B cell (primary cell): ENCODE results near the gene GATA5. TPM values are rescaled to one million over a fixed set of nuclear protein-coding genes. Genes with fewer than 3 reads are reported as not detected.

Source experiments
- ATAC-seq: fragments of 200-7000 bp; cut with Tn5 transposase; one replicate; pipeline ENCODE4 v1.10.0; 2021; ENCODE audit warnings: low read depth, mild to moderate bottlenecking, moderate number of reproducible peaks, moderate library complexity
- CTCF ChIA-PET: fragments of 350-600 bp; sonication (Branson Sonifier 250); formaldehyde crosslinking; loops from one replicate; lab custom pipeline; 2021; ENCODE audit warnings: antibody characterized with exemption, inconsistent platforms; lab: Charles Lee
- POLR2A ChIA-PET: fragments of 350-600 bp; sonication (Branson Sonifier 250); formaldehyde crosslinking; loops from one replicate; lab custom pipeline; 2021; ENCODE audit warnings: antibody characterized with exemption; lab: Charles Lee
- DNase-seq: peaks from one replicate; pipeline ENCODE4 v3.0.0; 2013
- H2AFZ ChIP-seq: 2 replicates; pipeline ENCODE4 v1.6.1; 2012; ENCODE audit warnings: mild to moderate bottlenecking, low read depth, low read length; ENCODE audit not compliant: insufficient read depth, poor library complexity, severe bottlenecking
- H3K27ac ChIP-seq, 2 donors: 1 replicate in 1 of 2; 2 replicates in 1 of 2; pipeline ENCODE4 v1.5.1; 2012 to 2013; ENCODE audit warnings: low read length in 2 of 2, mild to moderate bottlenecking in 2 of 2, moderate library complexity in 1 of 2
- H3K27me3 ChIP-seq, 4 experiments: fragments of 200-600 bp in 1 of 4; sonication (generic) in 1 of 4; replicated peaks in 1 of 4; 1 replicate in 2 of 4; 2 replicates in 2 of 4; pipeline versions ENCODE4 v1.6.1 to v1.7.0; 2013 to 2016; ENCODE audit warnings: low read length in 3 of 4, mild to moderate bottlenecking in 2 of 4, mixed read lengths in 1 of 4, moderate library complexity in 1 of 4; ENCODE audit not compliant: insufficient read depth in 4 of 4, control insufficient read depth in 3 of 4; ENCODE audit errors: control extremely low read depth in 1 of 4
- H3K36me3 ChIP-seq, 2 experiments: replicated peaks in 1 of 2; 1 replicate in 1 of 2; 2 replicates in 1 of 2; pipeline versions ENCODE4 v1.6.1 to v1.7.1; 2013; ENCODE audit warnings: low read length in 1 of 2; ENCODE audit not compliant: insufficient read depth in 2 of 2, control insufficient read depth in 1 of 2; ENCODE audit errors: control extremely low read depth in 1 of 2, extremely low read depth in 1 of 2
- H3K4me1 ChIP-seq, 2 donors: fragments of 200-600 bp in 1 of 2; sonication (generic) in 1 of 2; 1 replicate in 1 of 2; 2 replicates in 1 of 2; pipeline versions ENCODE4 v1.5.1 to v1.6.1; 2013 to 2017; ENCODE audit warnings: low read length in 2 of 2; ENCODE audit not compliant: control insufficient read depth in 2 of 2, insufficient read depth in 2 of 2
- H3K4me2 ChIP-seq: replicated peaks from 2 replicates; pipeline ENCODE3; 2012; ENCODE audit warnings: mild to moderate bottlenecking, low read depth, low read length; ENCODE audit not compliant: poor library complexity, severe bottlenecking
- H3K4me3 ChIP-seq, 5 experiments: fragments of 200-600 bp in 1 of 5; sonication (generic) in 1 of 5; 1 replicate in 3 of 5; 2 replicates in 2 of 5; pipeline versions ENCODE4 v1.5.1 to v1.7.0; 2011 to 2016; ENCODE audit warnings: low read length in 4 of 5, mild to moderate bottlenecking in 4 of 5, low read depth in 2 of 5, control low read depth in 1 of 5, moderate library complexity in 1 of 5; ENCODE audit not compliant: insufficient read depth in 1 of 5; ENCODE audit errors: control extremely low read depth in 1 of 5, extremely low read depth in 1 of 5
- H3K79me2 ChIP-seq: fragments of 200-600 bp; sonication (generic); one replicate; pipeline ENCODE4 v1.6.0; 2016; ENCODE audit warnings: low read length; ENCODE audit not compliant: control insufficient read depth, insufficient read depth
- H3K9ac ChIP-seq: fragments of 200-600 bp; sonication (generic); 2 replicates; pipeline ENCODE4 v1.6.1; 2017; ENCODE audit warnings: mild to moderate bottlenecking, low read length, moderate library complexity
- H3K9me3 ChIP-seq, 3 donors: one replicate each; pipeline versions ENCODE4 v1.6.1 to v1.7.1; 2013; ENCODE audit warnings: low read length in 2 of 3; ENCODE audit not compliant: control insufficient read depth in 2 of 3, insufficient read depth in 1 of 3; ENCODE audit errors: control extremely low read depth in 1 of 3
- H4K20me1 ChIP-seq: 2 replicates; pipeline ENCODE4 v1.6.0; 2012; ENCODE audit warnings: mild to moderate bottlenecking, low read length; ENCODE audit not compliant: insufficient read depth, control insufficient read depth, poor library complexity, severe bottlenecking
- H3K27ac Mint-ChIP-seq: one replicate; pipeline ENCODE4 v1.8.0; 2021; ENCODE audit warnings: mixed read lengths
- H3K27me3 Mint-ChIP-seq: one replicate; pipeline ENCODE4 v1.8.0; 2021; ENCODE audit warnings: mixed read lengths
- H3K4me1 Mint-ChIP-seq: one replicate; pipeline ENCODE4 v1.8.0; 2021; ENCODE audit warnings: mixed read lengths
- H3K4me3 Mint-ChIP-seq: one replicate; pipeline ENCODE4 v1.8.0; 2021; ENCODE audit warnings: mixed read lengths
- H3K9me3 Mint-ChIP-seq: one replicate; pipeline ENCODE4 v1.8.0; 2022; ENCODE audit warnings: mixed read lengths; ENCODE audit not compliant: insufficient read depth
- EZH2 ChIP-seq: IDR thresholded peaks from 2 replicates; pipeline ENCODE4 v1.6.1; 2012; ENCODE audit warnings: borderline replicate concordance, low read depth, mild to moderate bottlenecking, moderate library complexity, low read length; ENCODE audit not compliant: insufficient read depth, poor library complexity, severe bottlenecking
- WGBS: methylation state at CpG from one replicate; pipeline ENCODE4 v1.1.5; 2013; ENCODE audit warnings: missing lambda C conversion rate; ENCODE audit not compliant: insufficient coverage; 5-methylcytosine and 5-hydroxymethylcytosine counted together
- intact Hi-C: fragments of 100-400 bp; cut with micrococcal nuclease; formaldehyde crosslinking; loops from one replicate; pipeline ENCODE4 v1.10.0; 2022
- polyA plus RNA-seq: library from polyadenylated mRNA; depleted of rRNA; stranded (reverse); fragments of >200 nt; gene quantifications from 2 replicates; pipeline ENCODE4 v1.2.3, GENCODE V29; 2012
- total RNA-seq, 2 donors: library from RNA; stranded (reverse); fragments of 120-200 nt in 1 of 2; gene quantifications; 1 replicate in 1 of 2; 2 replicates in 1 of 2; pipeline versions ENCODE4 v1.2.3 to v1.2.4, GENCODE V29; 2013 to 2022
- TF ChIP-seq, protein P1 (sequence below): fragments of 200-600 bp; IDR thresholded peaks from one replicate; pipeline ENCODE4 v1.8.0; 2022; ENCODE audit warnings: antibody characterized with exemption, mild to moderate bottlenecking

Gene GATA5
- total and polyA plus RNA-seq, 2 donors (not counting 1 experiment from before 2014, with no cell fraction given) = not detected

DNA sequence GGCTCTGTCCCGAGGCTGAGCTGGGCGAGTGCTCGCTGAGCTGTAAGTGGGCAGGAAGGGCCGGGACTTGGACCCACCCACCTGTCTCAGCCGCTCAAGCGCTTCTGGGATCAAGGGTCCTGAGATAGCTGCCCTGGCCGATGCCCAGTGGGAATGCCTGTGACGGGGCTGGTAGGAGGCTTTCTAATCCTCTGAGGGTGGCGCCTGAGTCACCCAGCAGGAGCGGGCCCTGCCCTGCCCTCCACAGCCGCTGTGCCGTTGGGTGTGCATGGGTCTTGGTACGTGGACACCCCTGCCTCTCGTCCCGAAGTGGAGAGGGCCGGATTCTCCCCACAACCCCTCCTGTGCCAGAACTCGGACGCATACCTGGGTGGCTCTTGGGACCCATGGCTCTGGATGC, 43.1 kb upstream of the GATA5 start:
- no peak overlapping the region for H3K4me3 ChIP-seq
- no peak overlapping the region for H3K9ac ChIP-seq
- peaks cover 0 to 32% (median 5%) of the 10 kb centered on the region in 4 experiments for H3K27me3 ChIP-seq
- ChIA-PET CTCF (no interaction called here), POLR2A (no interaction called here)
- no peak for DNase-seq
- H3K9me3 ChIP-seq = peaks cover 0 to 3% (median 0%) of the 10 kb centered on the region in 3 donors
- intact Hi-C loops = no loop called here
- no peaks in the 10 kb centered on the region for H3K79me2 ChIP-seq
- peaks cover 0 to 3% of the 10 kb centered on the region in 2 donors for H3K4me1 ChIP-seq
- H3K27ac ChIP-seq = no peak overlapping the region
- no peak for ATAC-seq
- TF ChIP-seq, protein P1, sequence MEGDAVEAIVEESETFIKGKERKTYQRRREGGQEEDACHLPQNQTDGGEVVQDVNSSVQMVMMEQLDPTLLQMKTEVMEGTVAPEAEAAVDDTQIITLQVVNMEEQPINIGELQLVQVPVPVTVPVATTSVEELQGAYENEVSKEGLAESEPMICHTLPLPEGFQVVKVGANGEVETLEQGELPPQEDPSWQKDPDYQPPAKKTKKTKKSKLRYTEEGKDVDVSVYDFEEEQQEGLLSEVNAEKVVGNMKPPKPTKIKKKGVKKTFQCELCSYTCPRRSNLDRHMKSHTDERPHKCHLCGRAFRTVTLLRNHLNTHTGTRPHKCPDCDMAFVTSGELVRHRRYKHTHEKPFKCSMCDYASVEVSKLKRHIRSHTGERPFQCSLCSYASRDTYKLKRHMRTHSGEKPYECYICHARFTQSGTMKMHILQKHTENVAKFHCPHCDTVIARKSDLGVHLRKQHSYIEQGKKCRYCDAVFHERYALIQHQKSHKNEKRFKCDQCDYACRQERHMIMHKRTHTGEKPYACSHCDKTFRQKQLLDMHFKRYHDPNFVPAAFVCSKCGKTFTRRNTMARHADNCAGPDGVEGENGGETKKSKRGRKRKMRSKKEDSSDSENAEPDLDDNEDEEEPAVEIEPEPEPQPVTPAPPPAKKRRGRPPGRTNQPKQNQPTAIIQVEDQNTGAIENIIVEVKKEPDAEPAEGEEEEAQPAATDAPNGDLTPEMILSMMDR = no peak
- H3K4me2 ChIP-seq = no peak overlapping the region
- Mint-ChIP-seq H3K9me3 (no peaks in the 10 kb centered on the region), H3K27me3 (peaks cover 15% of the 10 kb centered on the region), H3K4me1 (peaks cover 2% of the 10 kb centered on the region), H3K27ac (no peak overlapping the region), H3K4me3 (no peak overlapping the region)
- H3K36me3 ChIP-seq = no peaks in the 10 kb centered on the region
- H2AFZ ChIP-seq = no peak overlapping the region
- WGBS = 94% methylated on average over 15 of the region's 18 CpGs
- H4K20me1 ChIP-seq = no peaks in the 10 kb centered on the region

DNA sequence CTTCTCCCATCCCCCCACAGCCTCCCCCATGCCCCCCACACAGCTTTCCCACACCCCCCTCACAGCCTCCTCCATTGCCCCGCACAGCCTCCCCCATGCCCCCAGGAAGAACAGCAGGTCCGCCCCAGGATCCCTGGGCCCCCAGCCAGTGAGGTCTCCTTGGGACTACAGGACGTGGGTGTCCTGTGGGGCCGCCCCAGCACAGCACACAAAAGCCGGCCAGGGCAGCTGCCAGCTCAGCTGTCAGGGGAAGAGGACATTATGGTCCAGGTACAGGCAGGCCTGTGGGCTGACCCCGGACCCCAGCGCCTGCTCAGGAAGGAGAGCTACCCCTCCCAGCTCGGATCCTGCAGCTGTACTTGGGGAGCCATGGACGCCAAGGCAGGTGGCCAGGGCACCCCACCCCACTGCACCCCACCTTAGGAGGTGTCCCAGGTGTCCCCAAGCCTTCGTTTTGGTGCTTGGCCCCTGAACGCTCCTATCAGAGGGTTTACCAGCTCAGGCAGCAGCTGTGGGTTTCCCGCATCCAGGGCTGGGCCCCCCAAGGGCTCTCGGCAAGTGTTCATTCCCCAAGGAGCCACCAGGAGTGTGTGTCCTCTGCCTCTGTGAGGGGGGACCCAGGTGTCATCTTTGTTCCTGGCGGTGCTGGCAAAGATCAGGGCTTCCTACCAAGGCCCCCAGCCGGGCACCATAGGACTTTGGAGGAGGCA, 42.3 kb upstream of the GATA5 start:
- H3K9me3 ChIP-seq = peaks cover 0 to 3% (median 0%) of the 10 kb centered on the region in 3 donors
- H3K79me2 ChIP-seq = no peaks in the 10 kb centered on the region
- H3K27ac ChIP-seq = no peak overlapping the region
- Mint-ChIP-seq H3K27ac (no peak overlapping the region), H3K4me3 (no peak overlapping the region), H3K27me3 (peaks cover 19% of the 10 kb centered on the region), H3K9me3 (no peaks in the 10 kb centered on the region), H3K4me1 (no peaks in the 10 kb centered on the region)
- peaks cover 0 to 5% of the 10 kb centered on the region in 2 donors for H3K4me1 ChIP-seq
- no peak overlapping the region for H2AFZ ChIP-seq
- H3K36me3 ChIP-seq = no peaks in the 10 kb centered on the region
- CTCF ChIA-PET = no interaction called here
- no peaks in the 10 kb centered on the region for H4K20me1 ChIP-seq
- ATAC-seq (no peak), DNase-seq (no peak)
- POLR2A ChIA-PET = interaction anchor here (0.7 to 0.9 kb wide), 2 partner anchors 160 to 168 kb away, joined by 3 to 4 read pairs; no protein-coding TSS in a partner anchor
- H3K4me2 ChIP-seq = no peak overlapping the region
- H3K27me3 ChIP-seq = peaks cover 0 to 34% (median 8%) of the 10 kb centered on the region in 4 experiments
- intact Hi-C loops = no loop called here
- H3K4me3 ChIP-seq = no peak overlapping the region
- no peak for TF ChIP-seq EZH2
- TF ChIP-seq, protein P1 = no peak
- WGBS = 80% methylated on average over 14 of the region's 15 CpGs
- no peak overlapping the region for H3K9ac ChIP-seq
